Large intestine (tissue), 3 donors: Measurements from ENCODE around the gene TGFBRAP1. TPM values are rescaled to one million over a fixed set of nuclear protein-coding genes. Genes with fewer than 3 reads are reported as not detected.
"Not testable (repeated sequence)": the region's sequence is repeated elsewhere in the genome, so short reads cannot be mapped to it uniquely, and the experiment has no call there.

Experiments used
- DNase-seq, 2 donors: peaks; one replicate each; pipeline versions ENCODE4 v3.0.0 to v3.0.0-alpha.2; 2013
- H3K27ac ChIP-seq: one replicate; pipeline ENCODE4 v1.5.1; 2013; ENCODE audit warnings: low read length
- H3K27me3 ChIP-seq: 2 replicates; pipeline ENCODE4 v1.6.1; 2013; ENCODE audit warnings: low read length; ENCODE audit not compliant: control insufficient read depth, insufficient read depth
- H3K36me3 ChIP-seq: 2 replicates; pipeline ENCODE4 v1.6.1; 2013; ENCODE audit warnings: low read length; ENCODE audit not compliant: control insufficient read depth, insufficient read depth
- H3K4me1 ChIP-seq: one replicate; pipeline ENCODE4 v1.6.1; 2013; ENCODE audit warnings: low read length; ENCODE audit not compliant: control insufficient read depth, insufficient read depth
- H3K4me3 ChIP-seq: one replicate; pipeline ENCODE4 v1.5.1; 2013; ENCODE audit warnings: low read length
- H3K9me3 ChIP-seq: one replicate; pipeline ENCODE4 v1.6.1; 2013; ENCODE audit warnings: mild to moderate bottlenecking, low read depth, low read length, moderate library complexity; ENCODE audit not compliant: control insufficient read depth
- WGBS: methylation state at CpG from one replicate; pipeline ENCODE4 v1.1.5; 2013; ENCODE audit warnings: low lambda C conversion rate; ENCODE audit not compliant: insufficient coverage; 5-methylcytosine and 5-hydroxymethylcytosine counted together
- polyA plus RNA-seq: library from polyadenylated mRNA; unstranded; fragments of 120-200 nt; gene quantifications from one replicate; pipeline ENCODE4 v1.2.1, GENCODE V29; 2013

TGFBRAP1 gene
- polyA plus RNA-seq, 1 donor, result 14.4 TPM

GRCh38 chr2:105255979-105256378 lies 73.6 kb downstream of the TGFBRAP1 start:
- Histone ChIP-seq H3K4me1 (no peaks in the 10 kb centered on the region), H3K4me3 (no peak overlapping the region), H3K27me3 (no peaks in the 10 kb centered on the region), H3K36me3 (no peaks in the 10 kb centered on the region), H3K27ac (no peak overlapping the region), H3K9me3 (peaks cover 3% of the 10 kb centered on the region)
- WGBS, result no CpG with 5 or more reads among the region's 2 CpGs
- DNase-seq, result no peak

GRCh38 chr2:105254531-105255210 lies 74.9 kb downstream of the TGFBRAP1 start:
- whole genome bisulfite sequencing, result 100% methylated on average over 1 of the region's 5 CpGs
- Histone ChIP-seq H3K27me3 (no peaks in the 10 kb centered on the region), H3K4me1 (no peaks in the 10 kb centered on the region), H3K9me3 (peaks cover 6% of the 10 kb centered on the region), H3K4me3 (no peak overlapping the region), H3K27ac (no peak overlapping the region), H3K36me3 (no peaks in the 10 kb centered on the region)
- DNase-seq, result no peak

- no peaks in the 10 kb centered on the region for H3K36me3 ChIP-seq
- H3K27me3 ChIP-seq, result no peaks in the 10 kb centered on the region
- no CpG with 5 or more reads among the region's 2 CpGs for WGBS
- no peak overlapping the region for H3K4me3 ChIP-seq
- DNase-seq, result no peak
- no peak overlapping the region for H3K27ac ChIP-seq
- peaks cover 6% of the 10 kb centered on the region for H3K9me3 ChIP-seq
- no peaks in the 10 kb centered on the region for H3K4me1 ChIP-seq
Measured at GRCh38 chr2:105252271-105252670, 77.3 kb downstream of the TGFBRAP1 start.

GRCh38 chr2:105251016-105251648 lies 78.4 kb downstream of the TGFBRAP1 start:
- H3K4me3 ChIP-seq, H3K4me1 ChIP-seq, H3K9me3 ChIP-seq, DNase-seq, H3K36me3 ChIP-seq, H3K27ac ChIP-seq, H3K27me3 ChIP-seq: not testable (repeated sequence)
- WGBS, result no CpG with 5 or more reads among the region's 43 CpGs

GRCh38 chr2:105249891-105250290 lies 79.6 kb downstream of the TGFBRAP1 start:
- Histone ChIP-seq H3K4me1 (no peaks in the 10 kb centered on the region), H3K27me3 (no peaks in the 10 kb centered on the region), H3K36me3 (no peaks in the 10 kb centered on the region), H3K27ac (no peak overlapping the region), H3K4me3 (no peak overlapping the region), H3K9me3 (peaks cover 6% of the 10 kb centered on the region)
- DNase-seq, result no peak
- WGBS, result no CpG with 5 or more reads among the region's 4 CpGs

GRCh38 chr2:105249181-105249580 lies 80.4 kb downstream of the TGFBRAP1 start:
- no peak overlapping the region for H3K4me3 ChIP-seq
- DNase-seq, result no peak
- peaks cover 6% of the 10 kb centered on the region for H3K9me3 ChIP-seq
- no peak overlapping the region for H3K27ac ChIP-seq
- H3K4me1 ChIP-seq, result no peaks in the 10 kb centered on the region
- no peaks in the 10 kb centered on the region for H3K27me3 ChIP-seq
- WGBS, result 100% methylated on average over 1 of the region's 5 CpGs
- H3K36me3 ChIP-seq, result no peaks in the 10 kb centered on the region

- H3K36me3 ChIP-seq, result no peaks in the 10 kb centered on the region
- H3K4me1 ChIP-seq, result no peaks in the 10 kb centered on the region
- H3K9me3 ChIP-seq, result peaks cover 6% of the 10 kb centered on the region
- H3K27ac ChIP-seq, result no peak overlapping the region
- H3K4me3 ChIP-seq, result no peak overlapping the region
- no peaks in the 10 kb centered on the region for H3K27me3 ChIP-seq
- no peak for DNase-seq
- WGBS, result no CpG with 5 or more reads among the region's 4 CpGs
Measured at GRCh38 chr2:105248316-105249070, 81.0 kb downstream of the TGFBRAP1 start.

- H3K4me1 ChIP-seq, result no peaks in the 10 kb centered on the region
- no peak for DNase-seq
- no peak overlapping the region for H3K27ac ChIP-seq
- no peaks in the 10 kb centered on the region for H3K36me3 ChIP-seq
- no peaks in the 10 kb centered on the region for H3K27me3 ChIP-seq
- WGBS, result no CpG with 5 or more reads among the region's 3 CpGs
- H3K4me3 ChIP-seq, result no peak overlapping the region
- peaks cover 4% of the 10 kb centered on the region for H3K9me3 ChIP-seq
Measured at GRCh38 chr2:105244451-105244850, 85.1 kb downstream of the TGFBRAP1 start.

GRCh38 chr2:105243961-105244360 lies 85.6 kb downstream of the TGFBRAP1 start:
- peaks cover 1% of the 10 kb centered on the region for H3K27me3 ChIP-seq
- no CpG with 5 or more reads among the region's 5 CpGs for WGBS

GRCh38 chr2:105242286-105242993 lies 87.1 kb downstream of the TGFBRAP1 start:
- Histone ChIP-seq H3K27me3 (peaks cover 6% of the 10 kb centered on the region), H3K9me3 (peaks cover 4% of the 10 kb centered on the region), H3K27ac (no peak overlapping the region), H3K36me3 (no peaks in the 10 kb centered on the region), H3K4me1 (no peaks in the 10 kb centered on the region), H3K4me3 (no peak overlapping the region)
- 97% methylated on average over 6 of the region's 50 CpGs for WGBS
- no peak for DNase-seq

More at GRCh38 chr2:105243961-105244360, 85.6 kb downstream of the TGFBRAP1 start:
- Histone ChIP-seq H3K36me3 (no peaks in the 10 kb centered on the region), H3K27ac (no peak overlapping the region), H3K4me3 (no peak overlapping the region), H3K4me1 (no peaks in the 10 kb centered on the region), H3K9me3 (peaks cover 4% of the 10 kb centered on the region)
- no peak for DNase-seq
